Panc1 (cell line): ENCODE results near the gene NUMB. TPM values are rescaled to one million over a fixed set of nuclear protein-coding genes. Genes with fewer than 3 reads are reported as not detected.

Experiments
- ATAC-seq: fragments of 200-7000 bp; cut with Tn5 transposase; 2 replicates; pipeline ENCODE4 v1.9.1; 2020; ENCODE audit warnings: mild to moderate bottlenecking, moderate library complexity
- BruUV-seq: library from RNA; stranded (reverse); fragments of 400-500 nt; replicated peaks from 2 replicates; lab custom pipeline; 2021; lab: Mats Ljungman, UMichigan
- CTCF ChIA-PET: fragments of 300-600 bp; sonication (Branson Sonifier 250); formaldehyde crosslinking; loops from one replicate; lab custom pipeline; 2022; ENCODE audit warnings: antibody characterized with exemption; lab: Charles Lee
- POLR2A ChIA-PET: fragments of 300-600 bp; sonication (Branson Sonifier 250); formaldehyde crosslinking; loops from one replicate; lab custom pipeline; 2022; ENCODE audit warnings: antibody characterized with exemption; lab: Charles Lee
- DNase-seq: peaks from one replicate; pipeline ENCODE4 v3.0.0-alpha.2; 2010; ENCODE audit warnings: low read depth, low spot score
- H3K27ac ChIP-seq: 2 replicates; pipeline ENCODE4 v1.5.1; 2011; ENCODE audit warnings: mild to moderate bottlenecking, low read length, inconsistent platforms
- H3K27me3 ChIP-seq: fragments of 200-500 bp; sonication (Bioruptor generic); 2 replicates; pipeline ENCODE4 v1.6.0; 2014; ENCODE audit warnings: low read length, inconsistent platforms; ENCODE audit not compliant: control insufficient read depth, insufficient read depth
- H3K36me3 ChIP-seq: fragments of 200-500 bp; sonication (Bioruptor generic); 2 replicates; pipeline ENCODE4 v1.5.1; 2014; ENCODE audit warnings: inconsistent platforms, mild to moderate bottlenecking, low read length, moderate library complexity; ENCODE audit not compliant: control insufficient read depth, insufficient read depth
- H3K4me1 ChIP-seq: 2 replicates; pipeline ENCODE4 v1.5.1; 2011; ENCODE audit warnings: inconsistent platforms, mild to moderate bottlenecking, low read length, moderate library complexity; ENCODE audit not compliant: control insufficient read depth, insufficient read depth
- H3K4me3 ChIP-seq, 2 experiments: 2 replicates each; pipeline ENCODE4 v1.5.1; 2011 to 2012; ENCODE audit warnings: low read depth in 2 of 2, low read length in 2 of 2, mild to moderate bottlenecking in 2 of 2, inconsistent platforms in 1 of 2, moderate library complexity in 1 of 2
- H3K9me3 ChIP-seq: fragments of 200-500 bp; sonication (Bioruptor generic); 2 replicates; pipeline ENCODE4 v1.5.1; 2014; ENCODE audit warnings: low read depth, mild to moderate bottlenecking, inconsistent platforms, low read length, moderate library complexity; ENCODE audit not compliant: control insufficient read depth, insufficient read depth
- POLR2AphosphoS5 ChIP-seq: IDR thresholded peaks from 2 replicates; pipeline ENCODE4 v1.6.1; 2012; ENCODE audit warnings: mild to moderate bottlenecking, low read depth, low read length, moderate library complexity
- SIN3A ChIP-seq: IDR thresholded peaks from 2 replicates; pipeline ENCODE4 v1.6.1; 2012; ENCODE audit warnings: low read depth, mild to moderate bottlenecking, low read length, moderate library complexity, borderline replicate concordance; ENCODE audit not compliant: insufficient read depth
- TCF7L2 ChIP-seq: IDR thresholded peaks from 2 replicates; pipeline ENCODE4 v1.6.1; 2011; ENCODE audit warnings: mild to moderate bottlenecking, low read depth, low read length, inconsistent platforms
- in situ Hi-C: cut with HindIII; loops from 2 replicates; pipeline ENCODE4 v1.10.0; 2016; ENCODE audit warnings: low sequenced_read_pairs, low pct_unique_long_range_greater_than_20kb
- intact Hi-C: fragments of 100-400 bp; cut with micrococcal nuclease; formaldehyde crosslinking; loops from one replicate; pipeline ENCODE4 v1.10.0; 2022; ENCODE audit not compliant: unreplicated experiment
- total RNA-seq: library from RNA; stranded (reverse); gene quantifications from one replicate; pipeline ENCODE4 v1.2.1, GENCODE V29; 2021; ENCODE audit not compliant: unreplicated experiment
- TF ChIP-seq, protein P1 (sequence below): fragments of 450-650 bp; IDR thresholded peaks from 2 replicates; pipeline ENCODE4 v1.5.1; 2017; ENCODE audit warnings: mild to moderate bottlenecking
- TF ChIP-seq, protein P2 (sequence below), 2 experiments: IDR thresholded peaks; 2 replicates each; pipeline ENCODE4 v1.6.1; 2011 to 2012; ENCODE audit warnings: low read depth in 2 of 2, control low read depth in 1 of 2, low read length in 1 of 2, mild to moderate bottlenecking in 1 of 2, moderate library complexity in 1 of 2; ENCODE audit not compliant: insufficient read depth in 1 of 2

The NUMB gene
- total RNA-seq, 1 experiment from 2014 or later, result 51.5 TPM

DNA sequence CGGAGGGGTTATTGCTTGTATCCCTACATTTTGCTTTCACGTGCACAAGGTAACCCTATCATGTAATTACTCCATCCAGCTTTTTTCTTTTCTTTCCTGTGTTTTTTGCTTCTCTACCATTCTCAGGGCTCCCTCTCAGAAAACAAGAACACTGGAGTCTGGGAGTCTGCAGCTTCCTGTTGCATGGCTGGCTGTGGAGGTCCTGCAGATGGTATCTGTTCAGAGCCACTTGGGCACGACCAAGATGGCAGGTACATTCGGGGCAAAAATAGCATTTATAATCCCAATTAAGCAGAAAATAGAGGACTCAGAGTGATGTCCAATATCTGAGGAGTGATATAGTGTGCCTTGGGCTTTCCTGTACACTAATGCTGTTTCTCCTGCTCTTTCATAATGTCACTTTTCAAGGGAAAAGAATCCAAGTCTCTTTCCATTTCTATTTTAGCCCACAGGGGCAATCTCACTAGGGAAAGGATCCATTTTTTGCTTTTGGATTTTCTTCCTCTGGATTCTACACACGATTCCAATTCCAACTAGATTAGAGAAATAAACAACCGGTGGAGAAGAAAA, 3.2 kb upstream of the NUMB start:
- intact Hi-C loops, result no loop called here
- Histone ChIP-seq H3K4me1 (peaks cover 4% of the 10 kb centered on the region), H3K4me3 (peak overlapping the region; percentile 13 to 36; a peak in 3 of 4 replicates)

DNA sequence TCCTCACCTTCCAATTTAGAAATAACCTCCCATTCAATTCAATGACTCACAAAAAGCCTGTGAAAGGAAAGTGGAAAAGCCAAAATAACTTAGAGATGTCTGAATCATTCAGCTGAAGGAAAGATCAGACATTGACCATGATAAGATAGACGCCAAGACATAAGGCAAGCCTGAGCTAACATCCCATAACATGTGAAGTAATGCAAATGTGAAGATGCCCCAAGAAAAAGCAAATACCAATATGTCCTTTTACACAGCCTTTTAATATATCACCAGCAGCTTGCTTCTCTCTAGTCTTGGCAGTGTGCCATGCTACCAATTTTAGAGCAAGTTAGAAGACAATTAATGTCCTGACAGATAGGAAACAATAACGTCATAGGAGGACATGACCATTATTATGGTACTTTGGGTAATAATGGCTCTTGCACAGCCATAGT, 2.4 kb upstream of the NUMB start:
- Histone ChIP-seq H3K4me1 (peaks cover 4% of the 10 kb centered on the region), H3K27ac (0 out of 2 replicates have a peak overlapping the region, but pooled peaks have one; percentile 7), H3K9me3 (no peaks in the 10 kb centered on the region), H3K36me3 (no peaks in the 10 kb centered on the region), H3K4me3 (no peak overlapping the region), H3K27me3 (no peaks in the 10 kb centered on the region)
- CTCF ChIA-PET, result no interaction called here
- intact Hi-C loops (no loop called here), in situ Hi-C loops (no loop called here)
- DNase-seq (no peak), ATAC-seq (no peak)
- BruUV-seq, result no TSS peak
- TF ChIP-seq, protein P1, sequence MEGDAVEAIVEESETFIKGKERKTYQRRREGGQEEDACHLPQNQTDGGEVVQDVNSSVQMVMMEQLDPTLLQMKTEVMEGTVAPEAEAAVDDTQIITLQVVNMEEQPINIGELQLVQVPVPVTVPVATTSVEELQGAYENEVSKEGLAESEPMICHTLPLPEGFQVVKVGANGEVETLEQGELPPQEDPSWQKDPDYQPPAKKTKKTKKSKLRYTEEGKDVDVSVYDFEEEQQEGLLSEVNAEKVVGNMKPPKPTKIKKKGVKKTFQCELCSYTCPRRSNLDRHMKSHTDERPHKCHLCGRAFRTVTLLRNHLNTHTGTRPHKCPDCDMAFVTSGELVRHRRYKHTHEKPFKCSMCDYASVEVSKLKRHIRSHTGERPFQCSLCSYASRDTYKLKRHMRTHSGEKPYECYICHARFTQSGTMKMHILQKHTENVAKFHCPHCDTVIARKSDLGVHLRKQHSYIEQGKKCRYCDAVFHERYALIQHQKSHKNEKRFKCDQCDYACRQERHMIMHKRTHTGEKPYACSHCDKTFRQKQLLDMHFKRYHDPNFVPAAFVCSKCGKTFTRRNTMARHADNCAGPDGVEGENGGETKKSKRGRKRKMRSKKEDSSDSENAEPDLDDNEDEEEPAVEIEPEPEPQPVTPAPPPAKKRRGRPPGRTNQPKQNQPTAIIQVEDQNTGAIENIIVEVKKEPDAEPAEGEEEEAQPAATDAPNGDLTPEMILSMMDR, result no peak
- TF ChIP-seq, protein P2, sequence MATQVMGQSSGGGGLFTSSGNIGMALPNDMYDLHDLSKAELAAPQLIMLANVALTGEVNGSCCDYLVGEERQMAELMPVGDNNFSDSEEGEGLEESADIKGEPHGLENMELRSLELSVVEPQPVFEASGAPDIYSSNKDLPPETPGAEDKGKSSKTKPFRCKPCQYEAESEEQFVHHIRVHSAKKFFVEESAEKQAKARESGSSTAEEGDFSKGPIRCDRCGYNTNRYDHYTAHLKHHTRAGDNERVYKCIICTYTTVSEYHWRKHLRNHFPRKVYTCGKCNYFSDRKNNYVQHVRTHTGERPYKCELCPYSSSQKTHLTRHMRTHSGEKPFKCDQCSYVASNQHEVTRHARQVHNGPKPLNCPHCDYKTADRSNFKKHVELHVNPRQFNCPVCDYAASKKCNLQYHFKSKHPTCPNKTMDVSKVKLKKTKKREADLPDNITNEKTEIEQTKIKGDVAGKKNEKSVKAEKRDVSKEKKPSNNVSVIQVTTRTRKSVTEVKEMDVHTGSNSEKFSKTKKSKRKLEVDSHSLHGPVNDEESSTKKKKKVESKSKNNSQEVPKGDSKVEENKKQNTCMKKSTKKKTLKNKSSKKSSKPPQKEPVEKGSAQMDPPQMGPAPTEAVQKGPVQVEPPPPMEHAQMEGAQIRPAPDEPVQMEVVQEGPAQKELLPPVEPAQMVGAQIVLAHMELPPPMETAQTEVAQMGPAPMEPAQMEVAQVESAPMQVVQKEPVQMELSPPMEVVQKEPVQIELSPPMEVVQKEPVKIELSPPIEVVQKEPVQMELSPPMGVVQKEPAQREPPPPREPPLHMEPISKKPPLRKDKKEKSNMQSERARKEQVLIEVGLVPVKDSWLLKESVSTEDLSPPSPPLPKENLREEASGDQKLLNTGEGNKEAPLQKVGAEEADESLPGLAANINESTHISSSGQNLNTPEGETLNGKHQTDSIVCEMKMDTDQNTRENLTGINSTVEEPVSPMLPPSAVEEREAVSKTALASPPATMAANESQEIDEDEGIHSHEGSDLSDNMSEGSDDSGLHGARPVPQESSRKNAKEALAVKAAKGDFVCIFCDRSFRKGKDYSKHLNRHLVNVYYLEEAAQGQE (IDR thresholded peaks at IDR 0.05; ENCODE audit: insufficient read depth in 1 of 2, low read depth in 2 of 2, low read length in 1 of 2), result no peak
- no peak for TF ChIP-seq POLR2AphosphoS5
- no peak for TF ChIP-seq SIN3A
- TF ChIP-seq TCF7L2, result no peak
- POLR2A ChIA-PET, result no interaction called here

More for the DNA sequence above, 3.2 kb upstream of the NUMB start:
- ATAC-seq (no peak), DNase-seq (no peak)
- in situ Hi-C loops, result no loop called here
- Histone ChIP-seq H3K27me3 (no peaks in the 10 kb centered on the region), H3K27ac (peak overlapping the region; percentile 6; the same call in 1 of the 2 replicates), H3K9me3 (no peaks in the 10 kb centered on the region), H3K36me3 (no peaks in the 10 kb centered on the region)
- TF ChIP-seq TCF7L2 (no peak), SIN3A (no peak), POLR2AphosphoS5 (no peak)
- TF ChIP-seq, protein P2 (IDR thresholded peaks at IDR 0.05; ENCODE audit: insufficient read depth in 1 of 2, low read depth in 2 of 2, low read length in 1 of 2), result no peak
- TF ChIP-seq, protein P1, result no peak
- CTCF ChIA-PET, result no interaction called here
- POLR2A ChIA-PET, result no interaction called here
- no TSS peak for BruUV-seq
